HG03521 (cell line): Measurements from ENCODE around the gene LZTR1.
"Not testable (repeated sequence)": the region's sequence is repeated elsewhere in the genome, so short reads cannot be mapped to it uniquely, and the experiment has no call there.

Experiments
- ATAC-seq: cut with Tn5 transposase; IDR thresholded peaks from one replicate; pipeline ENCODE4 v1.9.1; 2021; ENCODE audit warnings: mild to moderate bottlenecking, moderate library complexity; ENCODE audit not compliant: unreplicated experiment

The LZTR1 gene

DNA sequence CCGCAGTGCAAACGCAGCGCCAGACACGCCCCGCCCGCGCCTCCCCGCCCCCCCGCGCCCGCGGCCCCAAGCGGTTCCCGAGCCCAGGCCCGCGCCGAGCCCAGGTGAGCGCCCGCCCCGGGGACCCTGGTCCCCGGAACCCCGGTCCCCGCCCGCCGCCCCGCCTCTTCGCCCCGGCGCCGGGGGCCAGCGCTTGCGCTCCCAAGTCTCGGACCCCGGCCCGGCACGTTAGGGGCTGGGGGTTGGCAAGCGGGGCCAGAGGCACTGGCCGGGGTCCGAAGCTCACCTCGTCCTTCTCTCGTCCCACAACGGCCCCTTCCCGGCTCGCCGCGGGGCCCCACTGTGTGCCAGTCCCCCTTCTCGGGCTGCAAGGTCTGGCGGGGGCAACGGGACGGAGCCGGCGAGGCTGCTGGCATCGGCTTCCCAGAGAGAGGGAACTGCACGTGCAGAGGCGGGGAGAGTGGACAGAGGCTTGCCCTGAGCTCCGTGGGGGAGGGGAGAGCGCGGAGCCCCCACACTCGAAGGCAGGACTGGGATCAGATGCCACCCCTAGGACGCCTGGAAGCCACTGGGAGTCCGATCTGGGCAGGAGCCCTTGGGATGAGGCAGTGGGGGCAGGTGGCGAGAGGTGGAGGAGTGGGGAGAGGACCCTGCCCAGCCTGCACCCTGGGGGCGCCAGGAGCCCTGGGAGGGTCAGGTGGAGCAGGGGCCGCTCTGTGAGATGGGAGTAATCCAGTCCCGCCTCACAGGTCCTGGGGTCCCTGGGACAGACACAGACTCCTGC lies 16.8 kb upstream of the LZTR1 start:
- no peak for ATAC-seq

DNA sequence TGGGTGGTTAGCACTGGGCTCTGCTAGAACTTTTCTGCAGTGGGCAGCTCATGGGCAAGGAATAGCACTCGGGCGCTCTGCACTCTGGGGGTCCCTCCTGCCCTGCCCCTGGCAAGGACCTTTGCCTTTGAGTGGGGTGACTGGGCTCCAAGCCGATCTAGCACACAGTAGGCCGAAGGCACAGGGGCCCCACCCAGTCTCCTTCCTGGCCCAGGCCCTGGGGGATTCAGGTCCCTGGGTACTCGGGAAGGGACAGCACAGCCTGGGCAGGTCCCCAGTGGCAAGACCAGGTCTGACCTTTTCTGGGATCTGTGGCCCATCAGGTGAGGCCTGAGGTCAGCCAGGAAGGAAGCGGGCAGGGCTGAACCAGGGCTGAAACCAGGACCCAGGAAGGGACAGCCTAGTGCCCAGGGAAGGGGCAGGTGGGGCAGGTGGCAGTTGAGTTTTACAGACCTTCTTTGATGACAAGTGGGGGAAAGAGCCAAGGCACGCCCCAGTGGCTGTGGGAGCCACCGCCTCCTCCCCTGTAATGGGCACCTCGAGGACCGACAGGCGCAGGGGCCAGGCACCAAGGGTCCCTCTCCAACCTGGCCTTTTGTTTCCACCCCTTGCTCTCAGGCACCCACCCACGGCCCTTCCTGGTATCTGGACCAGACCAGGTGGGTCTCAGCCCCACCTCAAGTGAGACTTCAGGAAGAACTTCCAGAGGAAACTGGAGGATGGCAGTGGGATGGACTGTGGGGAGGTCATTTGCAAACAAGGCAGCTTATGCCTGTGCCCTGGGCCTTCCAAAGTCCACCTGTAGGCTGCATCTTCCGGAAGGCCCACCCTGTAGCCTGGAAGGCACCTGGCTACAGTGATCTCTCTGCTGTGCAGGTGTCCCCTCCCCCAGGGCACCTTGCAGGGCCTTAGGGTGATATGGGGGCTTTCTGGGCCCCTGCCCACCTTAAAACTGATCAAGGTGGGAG lies 15.9 kb upstream of the LZTR1 start:
- no peak for ATAC-seq

DNA sequence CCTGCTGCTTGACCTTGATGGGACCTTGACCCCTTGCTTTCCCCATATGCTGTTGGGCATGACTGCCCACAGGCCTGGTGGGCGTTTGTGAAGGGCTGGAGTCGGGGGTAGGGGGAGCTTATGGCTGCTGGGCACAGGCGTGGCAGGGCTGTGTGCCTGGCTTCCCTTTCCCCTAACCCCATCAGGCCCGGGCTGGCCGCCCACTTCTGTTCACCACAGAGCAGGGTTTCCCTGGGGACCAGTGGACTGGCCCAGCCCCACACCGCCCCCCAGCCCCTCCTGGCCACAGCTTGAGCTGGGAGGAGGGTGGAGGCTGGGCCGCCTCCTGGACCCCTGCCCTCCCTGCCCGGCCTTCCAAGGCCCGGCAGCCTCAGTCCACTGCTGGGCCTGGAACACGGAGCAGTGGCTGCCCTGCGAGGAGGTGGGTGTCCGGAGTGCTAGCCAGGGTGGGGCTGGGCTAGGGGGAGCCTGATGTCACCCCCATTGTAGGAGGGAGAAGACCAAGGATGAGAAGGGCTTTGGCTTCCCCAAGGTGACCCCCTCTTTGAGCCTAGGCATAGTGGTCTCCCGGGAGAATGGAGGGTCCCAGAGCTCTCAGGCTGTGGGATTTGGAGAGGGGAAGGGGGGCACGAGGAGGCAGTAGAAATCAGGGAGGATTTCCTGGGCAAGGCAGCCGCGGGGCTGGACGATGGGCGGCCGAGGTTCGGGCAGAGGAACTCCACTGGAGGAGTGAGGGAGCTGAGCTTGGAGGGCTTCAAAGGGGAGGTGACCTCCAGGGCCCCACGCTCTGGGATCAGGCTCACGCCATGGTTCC lies 15.0 kb upstream of the LZTR1 start, which contains the start of gene AIFM3:
Gene AIFM3, plus strand, starts transcription at position 373 of the 814 bp plus-strand sequence. CDS start 690 bp downstream, outside the sequence.
- ATAC-seq, result no peak

DNA sequence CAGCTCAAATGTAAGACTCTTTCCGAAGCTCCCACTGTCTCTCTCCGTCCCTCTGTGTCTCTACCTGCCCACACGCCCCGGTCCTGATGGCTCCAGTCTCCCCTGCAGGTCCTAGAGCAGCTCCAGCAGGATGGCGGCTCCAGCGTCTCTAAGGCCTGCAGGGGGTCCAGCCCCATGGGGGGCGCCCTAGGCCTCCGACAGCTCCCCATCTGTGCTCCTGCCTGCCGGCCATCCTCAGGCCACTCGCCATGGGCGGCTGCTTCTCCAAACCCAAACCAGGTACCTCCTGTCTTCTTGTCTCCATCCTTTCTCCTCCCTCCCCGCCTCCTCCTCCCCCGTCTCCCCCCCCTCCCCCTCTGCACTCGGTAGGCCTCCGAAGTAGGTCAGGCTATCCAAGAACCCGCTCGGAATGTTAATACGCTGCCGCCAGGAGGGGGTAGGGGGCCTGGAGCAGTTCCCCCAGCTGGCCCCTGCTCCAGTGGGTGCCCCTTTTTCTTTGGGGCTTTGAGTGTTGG lies 14.3 kb upstream of the LZTR1 start:
- no peak for ATAC-seq

DNA sequence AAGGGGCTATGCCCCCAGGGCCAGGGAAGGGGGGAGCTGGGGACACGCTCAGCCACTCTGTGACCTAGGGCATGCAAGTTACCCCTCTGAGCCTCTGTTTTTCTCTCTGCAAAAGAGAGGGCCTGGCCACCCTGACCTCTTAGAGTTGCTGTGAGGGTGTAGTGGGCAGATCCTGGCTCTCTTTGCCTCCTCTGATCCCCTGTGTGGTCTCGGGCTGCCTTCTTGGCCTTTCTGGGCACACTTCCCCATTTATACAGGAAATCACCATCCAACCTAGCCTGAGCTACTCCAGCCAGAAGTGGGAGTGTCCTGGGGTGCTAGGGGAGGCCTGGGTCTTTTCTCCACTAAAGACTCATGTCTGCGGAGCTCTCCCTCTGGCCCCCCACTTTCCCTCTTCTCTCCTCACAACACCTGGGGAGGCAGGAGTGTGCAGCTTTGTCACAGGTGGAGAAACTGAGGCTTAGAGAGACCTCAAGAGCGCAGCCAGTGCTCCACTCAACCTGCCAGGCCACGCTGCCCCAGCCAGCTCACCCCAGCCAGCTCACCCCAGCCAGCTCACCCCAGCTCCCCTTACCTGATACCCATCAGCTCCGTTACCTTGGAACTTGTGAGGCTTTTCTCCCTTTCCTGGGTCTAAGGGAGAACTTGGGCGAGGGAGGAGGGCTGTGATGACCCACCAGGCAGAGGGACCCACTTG lies 13.7 kb upstream of the LZTR1 start:
- ATAC-seq, result no peak

DNA sequence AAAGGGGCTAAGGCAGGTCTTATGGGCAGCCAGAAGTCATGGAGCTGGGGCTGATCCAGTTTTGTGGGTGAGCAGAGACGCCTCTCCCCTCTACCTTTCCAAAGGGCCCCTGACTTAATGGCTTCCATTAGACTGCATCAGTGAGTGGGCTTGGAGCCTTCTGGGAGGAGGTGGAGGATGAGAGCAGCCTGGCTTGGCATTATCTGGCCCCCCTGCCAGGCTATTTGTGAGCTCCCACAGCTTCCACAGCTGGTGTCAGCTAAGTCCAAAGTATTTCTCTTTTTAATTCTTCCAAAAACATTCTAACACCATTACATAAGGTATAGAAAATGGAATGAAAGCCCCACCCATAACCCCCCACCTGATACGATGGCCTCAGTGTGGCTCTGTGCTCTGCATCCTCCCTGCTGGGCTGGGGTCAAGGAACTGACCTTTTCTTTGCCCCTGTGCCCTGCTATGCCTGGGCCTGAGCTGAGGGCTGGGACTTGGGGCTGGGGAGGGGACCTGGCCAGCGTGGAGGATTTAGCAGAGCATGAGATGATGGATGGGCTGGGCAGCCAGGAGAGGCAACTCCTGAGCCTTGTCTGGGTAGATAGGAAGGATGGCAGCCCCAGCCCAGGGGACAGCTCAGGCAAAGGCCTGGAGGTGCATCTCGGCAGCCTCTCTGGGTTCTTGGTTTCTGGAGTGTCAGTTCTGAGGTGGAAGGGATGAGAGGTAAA lies 11.0 kb upstream of the LZTR1 start:
- ATAC-seq, result no peak

DNA sequence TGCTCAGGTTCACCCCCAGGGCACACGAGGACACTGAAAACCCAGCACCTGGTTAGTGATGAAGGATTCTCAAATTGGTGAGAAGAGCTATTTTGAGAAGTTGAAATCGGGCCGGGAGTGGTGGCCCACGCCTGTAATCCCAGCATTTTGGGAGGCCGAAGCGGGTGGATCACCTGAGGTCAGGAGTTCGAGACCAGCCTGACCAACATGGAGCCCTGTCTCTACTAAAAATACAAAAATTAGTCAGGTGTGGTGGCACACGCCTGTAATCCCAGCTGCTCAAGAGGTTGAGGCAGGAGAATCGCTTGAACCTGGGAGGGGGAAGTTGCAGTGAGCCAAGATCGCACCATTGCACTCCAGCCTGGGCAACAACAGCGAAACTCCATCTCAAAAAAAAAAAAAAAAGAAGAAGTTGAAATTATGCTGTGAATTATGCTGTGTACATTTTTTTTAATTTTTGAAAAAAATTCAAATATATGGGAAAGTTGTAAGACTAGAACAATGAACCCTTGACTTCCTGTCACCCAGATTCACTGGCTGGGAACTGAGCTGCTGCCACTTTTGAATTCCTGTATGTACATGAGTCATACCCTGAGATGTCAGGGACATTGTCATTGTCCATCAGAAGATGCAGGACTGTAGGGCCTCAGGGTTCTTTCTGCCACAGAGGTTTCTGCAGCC lies 9.9 kb upstream of the LZTR1 start:
- ATAC-seq, result not testable (repeated sequence)

DNA sequence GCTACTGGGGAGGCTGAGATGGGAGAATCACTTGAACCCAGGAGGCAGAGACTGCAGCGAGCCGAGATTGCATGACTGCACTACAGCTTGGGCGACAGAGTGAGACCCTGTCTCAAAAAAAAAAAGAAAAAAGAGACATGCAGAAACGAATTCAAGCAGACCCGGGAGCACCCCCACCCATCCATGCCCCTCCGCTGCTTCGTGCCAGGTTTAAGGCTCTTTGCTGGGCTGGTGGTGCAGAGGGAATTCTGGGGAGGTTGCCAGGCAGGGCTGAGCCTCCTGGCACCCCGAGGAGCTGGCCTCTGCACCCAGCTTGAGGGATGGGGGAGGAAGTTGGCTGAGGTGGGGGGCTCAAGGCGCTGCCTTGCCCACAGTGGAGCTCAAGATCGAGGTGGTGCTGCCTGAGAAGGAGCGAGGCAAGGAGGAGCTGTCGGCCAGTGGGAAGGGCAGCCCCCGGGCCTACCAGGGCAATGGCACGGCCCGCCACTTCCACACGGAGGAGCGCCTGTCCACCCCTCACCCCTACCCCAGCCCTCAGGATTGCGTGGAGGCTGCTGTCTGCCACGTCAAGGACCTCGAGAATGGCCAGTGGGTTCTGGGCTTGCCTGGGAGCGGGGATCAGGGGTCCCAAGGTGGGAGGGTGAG lies 9.0 kb upstream of the LZTR1 start:
- ATAC-seq, result no peak

DNA sequence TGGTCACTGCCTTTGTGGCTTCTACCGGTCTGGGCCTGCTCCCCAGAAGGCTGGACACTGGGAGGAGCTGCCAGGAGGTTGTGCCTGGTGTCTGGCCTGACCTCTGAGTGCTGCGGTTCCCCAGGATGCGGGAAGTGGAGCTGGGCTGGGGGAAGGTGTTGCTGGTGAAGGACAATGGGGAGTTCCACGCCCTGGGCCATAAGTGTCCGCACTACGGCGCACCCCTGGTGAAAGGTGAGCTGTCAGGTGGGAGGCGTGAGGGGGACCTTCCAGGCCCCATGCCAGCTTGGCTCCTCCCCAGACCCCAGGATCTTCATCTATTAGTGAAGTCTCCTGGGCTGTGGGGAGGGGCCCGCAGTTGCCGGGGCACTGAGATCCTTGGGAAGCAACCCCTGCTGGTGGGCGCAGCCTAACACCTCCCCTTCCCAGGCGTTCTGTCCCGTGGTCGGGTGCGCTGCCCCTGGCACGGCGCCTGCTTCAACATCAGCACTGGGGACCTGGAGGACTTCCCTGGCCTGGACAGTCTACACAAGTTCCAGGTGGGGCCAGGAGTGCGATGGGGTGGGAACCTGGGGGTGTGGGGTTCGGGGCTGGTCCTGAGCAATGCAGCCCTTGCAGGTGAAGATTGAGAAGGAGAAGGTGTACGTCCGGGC lies 8.3 kb upstream of the LZTR1 start:
- no peak for ATAC-seq

DNA sequence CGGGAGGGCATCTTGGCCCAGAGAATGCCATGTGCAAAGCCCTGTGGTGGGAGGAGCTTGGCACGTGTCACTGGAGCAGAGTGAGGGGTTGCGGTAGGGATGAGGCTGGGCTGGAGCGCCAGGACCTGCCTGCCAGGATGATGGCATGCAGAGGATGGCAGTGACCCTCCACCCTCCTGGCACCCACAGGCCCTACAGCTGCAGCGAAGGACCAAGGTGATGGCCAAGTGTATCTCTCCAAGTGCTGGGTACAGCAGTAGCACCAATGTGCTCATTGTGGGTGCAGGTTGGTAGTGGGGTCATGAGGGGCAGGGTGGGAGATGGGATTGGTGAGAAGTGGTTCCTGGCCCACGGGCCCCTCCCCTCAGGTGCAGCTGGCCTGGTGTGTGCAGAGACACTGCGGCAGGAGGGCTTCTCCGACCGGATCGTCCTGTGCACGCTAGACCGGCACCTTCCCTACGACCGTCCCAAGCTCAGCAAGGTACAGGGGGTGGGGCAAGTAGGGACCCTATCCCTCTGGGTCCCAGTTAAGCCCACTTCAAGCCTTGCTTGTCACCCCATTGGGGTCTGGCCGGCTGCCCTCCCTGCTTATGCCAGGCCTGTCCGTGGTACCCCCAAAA lies 7.7 kb upstream of the LZTR1 start:
- ATAC-seq, result no peak

DNA sequence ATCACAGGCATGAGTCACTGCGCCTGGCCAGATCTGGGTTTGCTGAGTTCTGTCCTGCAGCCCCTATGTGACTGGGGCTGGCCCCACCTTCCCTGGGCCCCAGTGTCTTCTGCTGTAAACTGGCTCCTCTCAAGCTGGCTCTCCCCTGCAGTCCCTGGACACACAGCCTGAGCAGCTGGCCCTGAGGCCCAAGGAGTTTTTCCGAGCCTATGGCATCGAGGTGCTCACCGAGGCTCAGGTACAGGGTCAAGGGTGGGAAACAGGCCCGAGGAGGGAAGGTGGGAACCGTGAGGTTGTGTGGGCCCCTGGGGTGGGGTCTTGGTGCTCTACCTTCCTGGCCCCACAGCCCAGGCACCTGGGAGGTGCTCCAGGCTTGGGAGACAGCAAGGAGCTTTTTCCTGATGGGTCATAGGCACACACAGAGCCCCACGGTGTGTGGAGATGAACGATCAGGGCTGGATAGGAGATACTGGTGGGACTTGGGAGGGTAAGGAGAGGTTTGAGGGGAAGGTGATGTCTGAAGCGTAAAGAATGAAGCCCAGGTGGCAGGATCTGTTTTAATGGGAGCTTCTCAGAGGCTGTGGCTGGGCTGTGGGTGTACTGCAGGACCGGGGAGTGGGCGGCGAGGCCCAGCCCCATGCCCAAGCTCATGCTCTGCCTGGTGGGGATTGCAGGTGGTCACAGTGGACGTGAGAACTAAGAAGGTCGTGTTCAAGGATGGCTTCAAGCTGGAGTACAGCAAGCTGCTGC lies 6.4 kb upstream of the LZTR1 start:
- no peak for ATAC-seq

DNA sequence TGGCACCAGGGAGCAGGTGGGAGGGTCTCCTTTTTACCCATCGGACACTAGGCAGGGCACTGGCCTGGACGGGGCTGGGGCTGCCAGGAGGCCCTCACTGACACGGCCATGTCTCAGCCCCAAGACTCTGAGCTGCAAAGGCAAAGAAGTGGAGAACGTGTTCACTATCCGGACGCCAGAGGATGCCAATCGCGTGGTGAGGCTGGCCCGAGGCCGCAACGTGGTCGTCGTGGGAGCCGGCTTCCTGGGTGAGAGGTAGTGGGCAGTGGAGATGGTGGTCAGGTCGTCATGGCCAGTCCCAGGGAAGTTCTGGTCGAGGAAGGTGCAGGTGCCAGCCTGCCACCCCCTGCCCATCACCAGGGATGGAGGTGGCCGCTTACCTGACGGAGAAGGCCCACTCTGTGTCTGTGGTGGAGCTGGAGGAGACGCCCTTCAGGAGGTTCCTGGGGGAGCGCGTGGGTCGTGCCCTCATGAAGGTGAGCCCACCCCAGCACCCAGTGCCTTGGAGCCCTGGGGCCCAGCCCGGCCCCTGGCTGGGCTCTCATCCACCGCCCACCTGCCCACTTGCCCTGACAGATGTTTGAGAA lies 5.7 kb upstream of the LZTR1 start:
- ATAC-seq, result no peak

DNA sequence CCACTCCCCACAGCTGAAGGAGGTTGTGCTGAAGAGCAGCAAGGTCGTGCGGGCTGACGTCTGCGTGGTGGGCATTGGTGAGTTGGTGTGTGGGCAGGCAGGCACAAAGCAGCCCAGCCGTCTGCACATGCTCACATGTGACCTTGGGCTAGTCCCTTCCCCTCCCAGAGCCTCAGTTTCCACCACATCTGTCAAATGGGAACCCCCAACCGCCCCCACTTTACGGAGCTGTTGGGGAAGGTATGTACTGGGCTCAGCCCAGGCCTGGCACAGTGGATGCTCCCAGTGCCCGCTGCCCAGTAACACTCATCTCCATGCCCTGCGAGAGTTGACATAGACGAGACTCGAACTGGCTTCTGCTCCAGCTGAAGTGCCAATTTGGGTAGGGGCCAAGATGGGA lies 5.1 kb upstream of the LZTR1 start:
- ATAC-seq, result no peak

DNA sequence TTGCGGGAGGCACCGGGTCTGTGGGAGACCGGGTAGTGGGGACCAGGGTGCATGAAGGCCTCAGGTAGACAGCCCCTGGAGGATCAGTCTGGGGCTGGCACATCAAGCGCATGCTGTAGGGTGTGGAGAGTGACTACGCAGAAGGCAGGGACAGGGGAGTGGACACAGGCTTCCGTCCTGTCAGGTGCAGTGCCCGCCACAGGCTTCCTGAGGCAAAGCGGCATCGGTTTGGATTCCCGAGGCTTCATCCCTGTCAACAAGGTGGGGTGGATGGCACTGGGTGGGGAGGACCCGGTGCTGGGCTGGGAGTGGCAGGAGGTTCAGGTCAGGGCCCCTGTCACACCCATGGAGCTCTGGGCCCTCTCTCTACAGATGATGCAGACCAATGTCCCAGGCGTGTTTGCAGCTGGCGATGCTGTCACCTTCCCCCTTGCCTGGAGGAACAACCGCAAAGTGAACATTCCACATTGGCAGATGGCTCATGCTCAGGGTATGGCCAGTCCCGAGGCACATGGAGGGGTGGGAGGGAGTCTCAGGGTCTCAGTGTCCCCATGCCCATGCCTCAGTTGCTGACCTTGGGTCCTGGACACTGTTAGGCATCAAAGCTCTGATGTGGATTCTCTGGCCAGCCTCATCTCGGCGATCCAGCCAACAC lies 4.5 kb upstream of the LZTR1 start:
- no peak for ATAC-seq

DNA sequence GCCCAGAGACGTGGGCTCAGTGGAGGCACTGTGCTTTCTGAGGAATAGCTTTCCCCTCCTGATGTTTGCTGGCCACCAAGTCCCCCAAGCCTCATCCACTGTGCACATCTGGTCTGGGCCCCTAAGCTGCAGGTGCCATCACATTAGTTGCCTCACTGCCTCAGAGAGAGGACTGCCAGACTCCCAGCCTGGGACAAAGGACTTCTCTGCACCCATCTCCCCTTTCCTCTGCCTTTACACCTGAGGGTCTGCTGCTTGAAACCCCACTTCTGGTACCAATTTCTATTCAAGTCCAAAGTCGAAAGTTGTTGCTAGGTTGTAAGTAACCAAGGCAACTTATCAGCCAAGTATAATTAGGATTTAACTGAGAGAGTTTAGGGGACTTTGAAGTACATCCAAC lies 3.7 kb upstream of the LZTR1 start:
- ATAC-seq, result no peak

DNA sequence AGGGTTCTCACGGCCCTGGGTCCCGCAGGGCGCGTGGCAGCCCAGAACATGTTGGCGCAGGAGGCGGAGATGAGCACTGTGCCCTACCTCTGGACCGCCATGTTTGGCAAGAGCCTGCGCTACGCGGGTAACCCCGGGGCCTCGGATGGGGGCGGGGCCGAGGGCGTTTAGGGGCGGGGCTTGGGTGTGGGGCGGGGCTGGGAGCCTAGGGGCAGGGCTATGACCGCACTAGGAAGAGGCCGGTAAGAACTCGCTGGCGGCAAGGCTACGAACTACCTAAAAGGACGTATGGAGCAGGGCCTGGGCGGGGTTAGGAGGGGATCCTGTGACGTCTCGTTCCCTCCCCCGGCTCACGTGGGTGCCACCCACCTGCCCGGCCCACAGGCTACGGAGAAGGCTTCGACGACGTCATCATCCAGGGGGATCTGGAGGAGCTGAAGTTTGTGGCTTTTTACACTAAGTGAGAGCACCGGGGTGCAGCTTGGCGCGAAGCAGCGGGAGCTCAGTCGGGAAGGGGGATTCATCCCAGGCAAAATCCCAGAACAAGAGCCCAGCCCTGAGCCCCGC lies 2.8 kb upstream of the LZTR1 start:
- no peak for ATAC-seq
